ENCODE measurements around the gene OBI1.

GRCh38 chr13:78655906-78656305, 3.0 kb downstream of the OBI1 start:
- TF ChIP-seq, protein P1, sequence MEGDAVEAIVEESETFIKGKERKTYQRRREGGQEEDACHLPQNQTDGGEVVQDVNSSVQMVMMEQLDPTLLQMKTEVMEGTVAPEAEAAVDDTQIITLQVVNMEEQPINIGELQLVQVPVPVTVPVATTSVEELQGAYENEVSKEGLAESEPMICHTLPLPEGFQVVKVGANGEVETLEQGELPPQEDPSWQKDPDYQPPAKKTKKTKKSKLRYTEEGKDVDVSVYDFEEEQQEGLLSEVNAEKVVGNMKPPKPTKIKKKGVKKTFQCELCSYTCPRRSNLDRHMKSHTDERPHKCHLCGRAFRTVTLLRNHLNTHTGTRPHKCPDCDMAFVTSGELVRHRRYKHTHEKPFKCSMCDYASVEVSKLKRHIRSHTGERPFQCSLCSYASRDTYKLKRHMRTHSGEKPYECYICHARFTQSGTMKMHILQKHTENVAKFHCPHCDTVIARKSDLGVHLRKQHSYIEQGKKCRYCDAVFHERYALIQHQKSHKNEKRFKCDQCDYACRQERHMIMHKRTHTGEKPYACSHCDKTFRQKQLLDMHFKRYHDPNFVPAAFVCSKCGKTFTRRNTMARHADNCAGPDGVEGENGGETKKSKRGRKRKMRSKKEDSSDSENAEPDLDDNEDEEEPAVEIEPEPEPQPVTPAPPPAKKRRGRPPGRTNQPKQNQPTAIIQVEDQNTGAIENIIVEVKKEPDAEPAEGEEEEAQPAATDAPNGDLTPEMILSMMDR (IDR thresholded peaks at IDR 0.05; ENCODE audit: low read length): no peak
- no peak for TF ChIP-seq EZH2 (optimal IDR thresholded peaks at IDR 0.05; ENCODE audit: low read depth, low read length)

Data from MM.1S (cell line).